Measurements from ENCODE around the gene FKBP3.

The FKBP3 gene

DNA sequence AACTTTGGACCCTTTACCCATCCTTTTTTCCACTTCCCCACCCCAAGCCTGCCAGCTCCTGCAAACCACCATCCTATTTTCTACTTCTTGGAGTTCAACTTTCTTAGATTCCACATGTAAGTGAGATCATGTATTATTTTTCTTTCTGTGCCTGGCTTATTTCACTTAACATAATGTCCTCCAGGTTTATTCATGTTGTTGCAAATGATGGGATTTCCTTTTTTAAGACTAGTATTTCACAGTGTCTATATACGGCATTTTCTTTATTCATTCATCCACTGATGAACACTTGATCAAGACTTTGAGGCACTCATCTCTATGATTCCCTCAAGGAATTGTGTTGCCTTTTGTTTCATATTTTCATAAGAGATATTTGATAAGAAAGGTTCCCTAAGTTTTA is 56.0 kb downstream of the FKBP3 start:
- no peak overlapping the region for H3K4me3 ChIP-seq (ENCODE audit: low read length)
- TF ChIP-seq CTCF (conservative IDR thresholded peaks at IDR 0.05; ENCODE audit: low read depth, low read length) = no peak
- no peak for DNase-seq (ENCODE audit: low read depth)

DNA sequence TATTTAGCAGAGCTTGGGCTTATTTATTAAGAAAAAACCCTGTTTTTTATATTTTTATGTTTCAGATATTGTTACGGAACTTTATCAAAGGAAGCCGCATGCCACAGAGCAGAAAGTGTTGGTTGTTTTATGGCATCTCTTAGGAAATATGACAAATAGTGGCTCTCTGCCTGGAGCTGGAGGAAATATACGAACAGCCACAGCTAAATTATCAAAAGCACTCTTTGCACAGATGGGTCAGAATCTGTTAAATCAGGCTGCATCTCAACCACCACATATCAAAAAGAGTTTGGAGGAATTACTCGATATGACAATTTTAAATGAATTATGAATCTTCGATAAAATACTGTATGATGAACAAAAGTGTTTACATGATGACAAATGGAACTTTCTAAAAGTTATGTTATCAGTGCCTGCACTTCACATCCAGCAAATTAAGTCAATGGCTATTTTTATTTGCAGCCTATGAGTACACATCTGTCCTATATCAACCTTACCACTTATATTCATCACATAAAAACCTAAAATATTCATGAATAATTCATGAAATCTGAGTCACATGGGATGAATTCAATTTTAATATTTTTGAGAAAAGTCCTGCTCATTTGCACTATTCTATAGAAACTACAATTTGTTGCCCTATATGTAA is 60.9 kb downstream of the FKBP3 start:
- no peak for DNase-seq (ENCODE audit: low read depth)
- no peak for TF ChIP-seq CTCF (conservative IDR thresholded peaks at IDR 0.05; ENCODE audit: low read depth, low read length)
- no peak overlapping the region for H3K4me3 ChIP-seq (ENCODE audit: low read length)

DNA sequence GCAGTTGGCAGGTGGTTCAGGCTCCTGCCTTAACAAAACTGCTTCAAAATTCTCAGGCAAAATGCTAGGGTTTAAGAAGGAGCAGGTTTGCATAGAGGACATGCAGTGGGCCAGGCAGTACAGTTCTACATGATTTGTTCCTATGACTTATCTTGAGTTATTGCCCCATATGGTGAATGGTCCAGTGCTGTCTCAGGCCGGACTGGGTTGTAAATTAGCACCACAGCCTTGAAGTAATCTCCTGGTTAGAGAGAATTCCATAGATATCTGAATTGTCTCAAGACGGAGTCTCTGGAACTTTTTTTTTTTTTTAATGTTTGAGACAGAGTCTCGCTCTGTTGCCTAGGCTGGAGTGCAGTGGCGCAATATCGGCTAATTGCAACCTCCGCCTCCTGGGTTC is 62.2 kb downstream of the FKBP3 start:
- TF ChIP-seq CTCF (conservative IDR thresholded peaks at IDR 0.05; ENCODE audit: low read depth, low read length) = no peak
- no peak overlapping the region for H3K4me3 ChIP-seq (ENCODE audit: low read length)
- DNase-seq (ENCODE audit: low read depth) = no peak

DNA sequence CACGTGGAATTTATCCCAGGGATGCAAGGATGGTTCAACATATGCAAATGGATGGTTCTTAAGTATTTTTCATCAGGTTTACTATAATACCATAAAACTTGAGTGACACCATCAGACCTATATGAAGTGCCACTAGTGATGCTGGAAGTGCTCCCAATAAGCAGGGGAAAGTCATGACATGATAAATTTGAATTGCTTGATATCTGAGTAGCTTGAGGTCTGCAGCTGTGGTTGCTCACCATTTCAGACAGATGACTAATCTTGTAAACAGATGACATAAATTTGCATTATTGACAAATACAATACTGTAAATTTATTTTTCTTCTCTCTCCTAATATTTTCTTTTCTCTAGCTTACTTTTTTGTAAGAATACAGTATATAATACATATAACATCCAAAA is 64.1 kb downstream of the FKBP3 start:
- DNase-seq (ENCODE audit: low read depth) = no peak
- H3K4me3 ChIP-seq (ENCODE audit: low read length) = no peak overlapping the region
- no peak for TF ChIP-seq CTCF (conservative IDR thresholded peaks at IDR 0.05; ENCODE audit: low read depth, low read length)

DNA sequence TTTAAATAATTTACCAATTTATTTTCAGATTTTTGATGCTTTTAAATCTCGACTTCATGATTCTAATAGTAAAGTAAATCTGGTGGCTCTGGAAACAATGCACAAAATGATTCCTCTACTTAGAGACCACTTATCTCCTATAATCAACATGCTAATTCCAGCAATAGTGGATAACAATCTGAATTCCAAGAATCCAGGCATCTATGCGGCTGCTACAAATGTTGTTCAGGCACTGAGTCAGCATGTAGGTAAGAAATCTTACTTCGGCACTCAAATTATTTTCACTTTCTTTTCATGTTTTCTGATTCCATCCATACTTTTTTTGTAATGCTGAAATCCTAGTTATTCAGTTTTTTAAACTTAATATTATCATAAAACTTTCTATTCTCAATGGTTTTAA is 65.9 kb downstream of the FKBP3 start:
- no peak for DNase-seq (ENCODE audit: low read depth)
- no peak for TF ChIP-seq CTCF (conservative IDR thresholded peaks at IDR 0.05; ENCODE audit: low read depth, low read length)
- H3K4me3 ChIP-seq (ENCODE audit: low read length) = no peak overlapping the region

- no peak for DNase-seq (ENCODE audit: low read depth)
- TF ChIP-seq CTCF (conservative IDR thresholded peaks at IDR 0.05; ENCODE audit: low read depth, low read length) = no peak
- no peak overlapping the region for H3K4me3 ChIP-seq (ENCODE audit: low read length)
Observed at GRCh38 chr14:45066667-45067066, 67.6 kb downstream of the FKBP3 start.

DNA sequence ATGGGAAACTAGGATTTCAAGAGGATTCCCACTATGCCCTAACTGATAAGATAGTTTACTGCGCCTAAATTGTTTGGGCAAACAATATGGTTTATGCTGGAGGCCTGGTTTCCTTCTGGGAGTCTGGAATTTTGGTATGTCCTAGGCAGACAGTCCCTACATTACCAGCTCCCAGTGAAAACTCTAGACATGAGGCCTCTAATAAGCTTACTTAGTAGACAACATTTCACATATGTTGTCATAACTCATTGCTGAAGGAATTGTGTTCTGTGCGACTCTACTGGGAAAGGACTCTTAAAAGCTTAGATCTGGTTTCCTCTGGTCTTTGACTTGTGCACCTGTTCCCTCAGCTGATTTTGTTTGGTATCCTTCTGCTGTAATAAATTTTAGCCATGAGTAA is 68.3 kb downstream of the FKBP3 start:
- H3K4me3 ChIP-seq (ENCODE audit: low read length) = no peak overlapping the region
- no peak for DNase-seq (ENCODE audit: low read depth)
- no peak for TF ChIP-seq CTCF (conservative IDR thresholded peaks at IDR 0.05; ENCODE audit: low read depth, low read length)
